Measurements from ENCODE around the gene KY.

DNA sequence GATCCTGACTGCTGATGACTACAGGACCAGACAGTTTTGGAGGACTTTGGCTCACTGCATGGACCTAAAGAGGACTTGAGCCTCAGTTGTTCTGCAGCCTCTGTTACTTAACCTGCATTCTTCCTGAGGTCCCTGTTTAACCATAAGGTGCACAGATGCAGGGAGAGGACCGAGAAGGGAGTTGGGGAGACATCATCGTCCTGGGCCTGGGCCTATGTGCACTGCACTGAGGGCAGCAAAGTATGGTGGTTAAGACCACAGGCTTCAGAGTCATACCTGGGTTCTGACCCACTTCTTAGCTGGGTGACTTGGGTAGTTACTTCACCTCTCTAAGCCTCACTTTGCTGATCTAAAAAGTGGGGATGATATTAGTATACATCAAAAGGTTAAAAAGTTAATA, 21.9 kb downstream of the KY start:
- TF ChIP-seq POLR2AphosphoS5 (IDR thresholded peaks at IDR 0.05; ENCODE audit: borderline replicate concordance, low read depth, low read length), result no peak
- TF ChIP-seq EZH2 (IDR thresholded peaks at IDR 0.05), result no peak

All from SK-N-MC (cell line).